ENCODE results near the gene NPNT.

NPNT gene

DNA sequence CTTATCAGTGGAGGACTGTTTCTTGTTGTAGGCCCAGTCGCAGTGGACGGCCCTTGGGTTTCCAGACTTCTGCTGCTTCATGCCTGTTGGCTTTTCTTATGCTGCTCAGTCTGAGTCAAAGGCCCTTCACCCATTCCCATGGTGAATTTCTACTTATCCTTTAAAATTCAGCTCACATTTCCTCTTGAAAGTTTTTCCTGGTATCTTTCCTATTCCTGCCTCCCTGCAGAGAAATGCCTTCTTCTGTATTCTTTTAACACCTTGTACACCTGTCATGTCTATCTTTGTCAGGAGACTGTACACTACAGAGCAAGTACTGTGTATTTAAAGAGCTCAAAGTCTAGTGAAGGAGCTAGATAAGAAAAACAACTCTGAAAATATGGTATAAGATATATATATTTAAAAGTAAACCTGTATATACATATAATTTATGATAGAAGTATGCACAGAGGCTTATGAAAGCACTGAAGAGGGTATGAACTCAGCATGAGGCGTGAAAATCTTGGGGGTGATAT is 22.0 kb downstream of the NPNT start:
- DNase-seq (ENCODE audit: low read depth, low spot score) = no peak

DNA sequence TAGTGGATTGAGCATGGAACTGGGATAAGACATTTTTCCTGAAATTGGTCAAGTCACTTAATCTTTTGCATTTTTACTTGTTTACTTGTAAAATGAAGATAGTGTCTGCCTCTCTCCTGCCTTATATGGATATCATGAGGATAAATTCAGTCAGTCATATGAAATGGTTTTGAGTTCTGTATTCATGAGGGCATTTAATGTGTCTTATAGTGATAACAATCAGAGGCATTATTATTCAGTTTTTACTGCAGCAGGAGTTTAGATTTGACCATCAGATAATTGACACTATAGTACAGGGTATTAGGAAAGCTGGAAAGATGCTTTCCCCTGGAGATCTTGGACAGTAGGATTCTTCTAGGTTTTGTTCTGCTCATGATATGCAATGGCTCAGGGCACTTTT is 26.0 kb downstream of the NPNT start:
- DNase-seq (ENCODE audit: low read depth, low spot score) = no peak

DNA sequence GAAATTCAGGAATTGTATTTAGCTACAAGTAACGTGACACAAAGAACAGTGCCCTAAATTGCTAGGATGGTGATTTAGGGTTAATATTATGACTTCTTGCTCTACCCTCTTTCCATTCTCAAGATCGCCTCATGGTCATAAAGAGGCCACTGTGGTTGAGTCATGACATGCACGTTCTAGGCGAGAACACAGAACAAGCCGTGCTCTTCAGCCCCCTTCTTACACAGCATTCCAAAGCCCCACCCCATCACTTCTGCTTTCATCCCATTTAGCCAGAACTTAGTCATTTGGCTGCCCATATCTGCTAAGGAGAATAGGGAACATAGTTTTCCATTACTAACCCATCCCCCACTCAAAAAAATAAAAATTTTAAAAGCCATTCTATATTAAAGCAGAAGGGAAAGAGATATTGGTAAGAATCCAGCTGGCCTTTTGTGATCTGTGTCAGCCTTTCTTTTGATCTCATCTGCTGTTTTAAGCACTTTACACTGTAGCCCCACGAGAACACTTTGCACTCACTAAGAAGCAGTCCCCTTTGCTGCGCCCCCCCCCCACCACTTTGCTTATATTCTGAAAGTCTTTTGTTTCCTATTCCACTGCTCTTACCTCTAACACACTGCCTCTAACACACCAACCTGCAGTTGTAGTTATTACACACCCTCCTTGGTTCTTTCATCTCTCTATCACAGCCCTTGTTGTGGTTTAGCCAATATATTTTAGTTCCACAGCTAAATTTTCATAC is 28.4 kb downstream of the NPNT start:
- DNase-seq (ENCODE audit: low read depth, low spot score) = no peak

DNA sequence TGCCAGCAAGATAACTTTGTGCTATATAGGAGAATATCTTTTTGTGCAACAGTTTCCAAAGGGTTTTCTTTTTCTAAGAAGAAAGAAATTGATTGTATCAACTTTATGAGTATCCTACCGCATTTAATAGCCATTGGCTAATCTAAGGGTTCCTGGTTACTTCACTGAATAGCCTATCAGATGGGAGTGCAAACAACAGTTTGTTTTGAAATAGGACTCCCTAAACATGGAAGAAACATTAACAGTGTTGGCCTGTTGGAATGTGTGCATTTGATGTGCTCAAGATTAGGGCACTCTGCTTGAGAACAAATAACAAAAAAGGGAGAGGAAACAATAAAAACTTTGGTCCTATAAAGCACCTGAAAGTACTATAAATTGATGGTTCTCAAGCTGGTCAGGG is 29.1 kb downstream of the NPNT start:
- DNase-seq (ENCODE audit: low read depth, low spot score) = no peak

DNA sequence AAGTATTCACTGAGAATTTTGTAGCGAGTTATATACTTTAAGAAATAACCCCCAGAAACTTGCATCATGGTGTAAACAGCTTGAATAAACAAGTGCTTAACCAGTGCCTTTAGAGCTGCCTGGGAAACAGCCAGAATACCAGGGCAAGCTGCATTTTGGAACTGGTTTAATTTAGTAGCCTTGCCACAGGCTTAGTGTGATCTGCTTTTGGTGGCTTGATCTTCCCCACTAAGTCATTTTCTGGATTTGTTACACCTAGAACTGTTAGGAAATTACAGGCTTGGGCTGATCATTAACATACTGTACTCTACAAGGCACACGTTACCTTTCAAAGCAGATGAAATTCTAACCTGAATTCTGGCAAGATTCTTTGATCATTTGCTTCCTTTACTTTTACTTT is 35.4 kb downstream of the NPNT start:
- no peak for DNase-seq (ENCODE audit: low read depth, low spot score)

DNA sequence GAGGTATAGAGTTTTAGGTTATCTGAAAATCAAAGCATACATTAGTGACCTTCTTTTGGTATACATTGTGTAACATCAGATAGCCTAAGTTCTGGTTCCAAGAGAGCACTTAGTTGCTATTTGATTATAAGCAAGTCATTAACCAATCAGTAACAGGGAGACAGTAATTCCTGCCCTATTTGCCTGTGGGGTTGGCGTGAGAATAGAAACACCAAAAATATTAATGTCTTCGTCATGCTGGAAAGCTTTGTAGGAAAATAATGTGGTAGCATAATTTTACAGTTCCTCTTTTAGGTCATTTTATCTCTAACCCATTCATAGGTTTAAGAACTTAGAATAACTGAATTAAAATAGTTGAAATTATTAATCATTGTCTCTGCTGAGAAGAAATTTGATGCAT is 37.8 kb downstream of the NPNT start:
- DNase-seq (ENCODE audit: low read depth, low spot score) = no peak

DNA sequence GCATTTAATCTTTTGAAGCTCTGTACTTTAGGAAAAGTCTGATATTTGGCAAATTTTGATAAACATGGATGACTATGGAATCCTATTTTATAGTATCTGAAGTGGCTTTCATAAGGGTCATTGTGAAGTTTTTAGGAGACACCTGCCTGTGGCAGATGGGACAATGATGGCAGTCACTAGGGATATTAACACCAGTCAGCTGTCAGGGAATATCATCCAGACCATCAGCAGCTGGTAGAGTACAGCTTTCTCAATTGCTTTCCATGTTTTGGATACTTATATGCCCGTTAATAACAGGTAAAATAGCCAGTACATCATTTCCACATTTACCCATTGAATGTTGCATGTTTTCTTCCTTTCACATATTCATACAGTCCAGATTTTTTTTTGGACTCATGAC is 39.1 kb downstream of the NPNT start:
- no peak for DNase-seq (ENCODE audit: low read depth, low spot score)

DNA sequence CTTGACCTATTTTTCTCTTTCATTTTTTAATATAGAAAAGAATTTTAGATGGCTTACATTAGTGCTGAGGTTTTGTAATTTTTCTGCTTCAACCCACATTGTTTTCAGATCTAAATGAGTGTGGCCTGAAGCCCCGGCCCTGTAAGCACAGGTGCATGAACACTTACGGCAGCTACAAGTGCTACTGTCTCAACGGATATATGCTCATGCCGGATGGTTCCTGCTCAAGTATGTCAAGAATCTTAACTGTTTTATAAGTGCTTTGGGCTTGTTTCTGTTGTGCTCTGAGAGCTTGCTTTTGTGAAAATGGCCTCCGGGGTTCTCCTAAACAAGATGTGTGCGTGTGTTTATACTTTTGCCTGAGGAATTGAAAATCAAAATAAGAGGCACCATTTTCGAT is 41.6 kb downstream of the NPNT start:
- DNase-seq (ENCODE audit: low read depth, low spot score) = no peak

DNA sequence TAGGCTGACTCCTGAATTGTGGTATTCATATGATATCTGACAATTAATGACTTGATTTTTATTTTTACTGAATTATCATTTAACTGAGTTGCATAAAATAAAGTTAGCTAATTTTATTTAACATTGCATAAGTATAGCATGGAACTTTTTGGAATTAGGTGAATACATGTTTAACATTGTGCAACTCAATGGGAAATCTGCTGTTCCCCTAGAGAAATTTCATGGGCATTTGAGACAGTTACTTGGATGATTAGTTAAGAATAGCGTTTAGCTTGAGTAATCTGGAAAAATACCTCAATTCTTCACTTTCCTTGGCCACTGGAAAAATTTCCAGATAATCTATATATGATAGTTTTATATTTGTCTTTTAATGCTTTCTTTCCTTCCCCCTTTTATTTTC is 42.5 kb downstream of the NPNT start:
- DNase-seq (ENCODE audit: low read depth, low spot score) = no peak

DNA sequence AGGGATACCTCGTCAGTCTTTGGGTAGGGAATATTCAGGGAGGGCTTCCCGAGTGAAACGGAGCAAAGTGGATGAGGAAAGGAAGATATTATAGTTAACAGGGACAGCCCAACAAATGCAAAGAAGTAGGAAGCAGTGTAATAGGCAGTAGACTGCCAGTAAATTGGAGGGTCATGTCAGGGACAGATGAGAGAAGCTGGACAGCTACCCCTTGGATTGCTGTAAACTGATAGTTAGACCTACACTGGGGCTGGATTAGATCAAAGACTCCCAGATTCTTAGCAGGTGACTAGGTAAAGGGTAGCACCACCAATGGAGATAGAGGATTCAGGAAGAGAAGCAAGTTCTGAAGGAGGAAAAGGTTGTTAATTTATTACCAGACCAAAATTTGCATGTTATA is 48.0 kb downstream of the NPNT start:
- no peak for DNase-seq (ENCODE audit: low read depth, low spot score)

DNA sequence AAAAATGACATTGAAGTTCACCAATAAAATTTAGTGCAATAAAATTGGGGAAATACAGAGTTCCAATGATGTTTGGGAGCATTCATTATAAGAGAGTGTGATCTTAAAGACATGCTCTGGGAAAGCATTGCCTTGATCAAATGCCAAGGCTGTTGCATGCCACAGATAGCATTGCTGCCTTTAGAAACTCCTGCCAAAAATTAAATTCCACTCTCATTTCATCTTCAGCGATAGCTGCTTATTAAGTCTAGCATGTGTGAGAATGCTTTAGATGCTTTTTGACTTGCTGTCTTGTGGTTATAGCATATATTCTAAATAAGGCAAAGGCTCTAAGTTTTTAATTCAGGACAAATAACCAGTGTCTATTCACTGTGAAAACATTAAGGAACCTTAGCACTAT is 49.3 kb downstream of the NPNT start:
- no peak for DNase-seq (ENCODE audit: low read depth, low spot score)

DNA sequence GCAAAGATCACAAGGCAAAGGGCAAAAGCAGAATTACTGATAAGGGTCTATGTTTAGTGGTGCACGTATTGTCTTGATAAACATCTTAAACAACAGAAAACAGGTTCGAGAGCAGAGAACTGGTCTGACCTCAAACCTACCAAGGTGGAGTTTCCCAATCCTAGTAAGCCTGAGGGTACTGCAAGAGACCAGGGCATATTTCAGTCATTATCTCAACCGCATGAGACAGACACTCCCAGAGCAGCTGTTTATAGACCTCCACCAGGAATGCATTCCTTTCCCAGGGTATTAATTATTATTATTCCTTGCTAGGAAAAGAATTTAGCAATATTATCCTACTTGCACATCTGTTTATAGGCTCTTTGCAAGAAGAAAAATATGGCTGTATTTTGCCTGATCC is 51.5 kb downstream of the NPNT start:
- DNase-seq (ENCODE audit: low read depth, low spot score) = no peak

DNA sequence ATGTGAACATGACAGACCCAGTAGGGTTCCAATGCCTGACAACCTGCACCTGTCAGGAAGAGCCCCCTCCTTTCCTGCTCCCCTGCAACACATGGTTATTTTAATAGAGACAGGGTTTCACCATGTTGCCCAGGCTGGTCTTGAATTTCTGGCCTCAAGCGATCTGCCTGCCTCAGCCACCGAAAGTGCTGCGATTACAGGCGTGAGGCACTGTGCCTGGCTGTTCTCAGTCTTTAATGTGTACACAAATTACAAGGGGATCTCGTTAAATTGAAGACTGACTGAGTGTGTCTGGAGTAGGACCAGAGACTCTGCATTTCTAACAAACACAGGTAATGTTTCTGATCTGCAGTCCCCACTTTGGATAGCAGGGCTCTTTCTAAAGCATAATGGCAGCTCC is 55.4 kb downstream of the NPNT start:
- DNase-seq (ENCODE audit: low read depth, low spot score) = no peak

DNA sequence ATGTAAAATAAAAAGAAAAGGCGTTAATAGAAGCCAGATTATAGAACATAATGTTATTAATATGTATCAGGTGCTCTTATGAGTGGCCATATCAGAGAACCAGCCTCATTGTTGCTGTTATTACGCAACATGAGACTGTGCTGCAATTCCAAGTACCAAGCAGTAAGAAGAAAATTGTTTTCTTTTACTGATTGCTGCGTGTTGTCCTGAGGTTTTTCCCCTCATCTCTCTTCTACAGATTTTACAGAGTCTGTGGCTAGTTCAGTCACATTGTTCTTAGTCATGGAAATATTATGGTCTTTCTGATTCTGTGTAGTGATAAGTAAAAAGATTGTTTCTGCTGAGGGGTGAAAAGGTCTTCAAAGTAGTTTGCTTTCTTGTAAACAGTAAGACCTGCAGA is 55.9 kb downstream of the NPNT start:
- no peak for DNase-seq (ENCODE audit: low read depth, low spot score)

DNA sequence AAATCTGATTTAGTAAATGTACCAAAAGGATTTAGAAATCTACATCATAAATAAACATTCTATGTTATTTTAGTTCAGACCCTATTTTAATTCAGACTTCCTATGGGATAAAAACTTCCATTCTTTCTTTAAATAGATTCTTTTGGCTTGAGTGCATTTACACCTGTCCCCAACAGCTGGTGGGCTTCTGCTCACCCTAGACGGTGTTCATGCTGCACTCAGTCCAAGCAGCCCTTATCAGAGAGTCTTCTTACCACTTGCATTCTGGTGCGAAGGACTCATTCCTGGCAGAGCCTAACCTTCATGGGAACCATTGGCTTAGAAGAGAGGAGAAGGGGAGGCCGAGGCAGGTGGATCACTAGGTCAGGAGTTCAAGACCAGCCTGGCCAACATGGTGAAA is 57.3 kb downstream of the NPNT start:
- no peak for DNase-seq (ENCODE audit: low read depth, low spot score)

DNA sequence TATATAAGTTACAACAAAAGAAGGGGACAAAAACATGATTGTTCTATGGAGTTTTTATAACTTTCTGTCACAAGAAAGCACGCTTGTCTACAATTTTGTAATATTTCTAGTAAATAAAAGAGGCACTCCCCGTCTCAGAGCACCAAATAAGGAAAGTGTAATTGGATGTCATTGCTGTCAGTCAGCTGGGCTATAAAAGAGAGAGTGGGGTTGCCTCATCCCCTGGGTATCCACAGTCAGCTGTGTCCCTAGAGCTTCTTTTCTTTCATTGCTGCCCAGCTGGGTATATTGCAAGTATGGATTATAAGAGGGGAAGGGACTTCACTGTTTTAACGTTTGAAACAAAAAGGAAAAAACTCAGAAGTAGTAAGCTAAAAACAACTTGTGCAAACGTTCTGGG is 61.3 kb downstream of the NPNT start:
- DNase-seq (ENCODE audit: low read depth, low spot score) = no peak

DNA sequence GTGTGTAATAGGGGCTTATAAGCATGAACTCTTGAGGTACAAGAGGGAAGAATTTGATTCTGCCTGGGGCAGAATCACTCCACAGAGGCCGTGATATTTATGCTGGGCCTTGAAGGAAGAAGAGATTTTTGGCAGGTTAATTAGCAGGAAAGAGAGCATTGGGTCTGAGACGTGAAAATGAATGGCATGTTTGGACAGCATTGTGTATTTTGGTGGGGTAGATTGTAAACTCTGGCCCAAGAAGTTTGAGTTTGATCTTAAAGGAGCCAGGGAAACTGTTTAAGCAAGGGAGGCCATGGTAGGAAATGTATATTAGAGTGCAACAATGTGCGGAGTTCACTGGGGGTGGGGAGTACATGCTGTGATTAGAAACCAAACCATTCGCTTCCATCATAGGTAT is 62.4 kb downstream of the NPNT start:
- no peak for DNase-seq (ENCODE audit: low read depth, low spot score)

DNA sequence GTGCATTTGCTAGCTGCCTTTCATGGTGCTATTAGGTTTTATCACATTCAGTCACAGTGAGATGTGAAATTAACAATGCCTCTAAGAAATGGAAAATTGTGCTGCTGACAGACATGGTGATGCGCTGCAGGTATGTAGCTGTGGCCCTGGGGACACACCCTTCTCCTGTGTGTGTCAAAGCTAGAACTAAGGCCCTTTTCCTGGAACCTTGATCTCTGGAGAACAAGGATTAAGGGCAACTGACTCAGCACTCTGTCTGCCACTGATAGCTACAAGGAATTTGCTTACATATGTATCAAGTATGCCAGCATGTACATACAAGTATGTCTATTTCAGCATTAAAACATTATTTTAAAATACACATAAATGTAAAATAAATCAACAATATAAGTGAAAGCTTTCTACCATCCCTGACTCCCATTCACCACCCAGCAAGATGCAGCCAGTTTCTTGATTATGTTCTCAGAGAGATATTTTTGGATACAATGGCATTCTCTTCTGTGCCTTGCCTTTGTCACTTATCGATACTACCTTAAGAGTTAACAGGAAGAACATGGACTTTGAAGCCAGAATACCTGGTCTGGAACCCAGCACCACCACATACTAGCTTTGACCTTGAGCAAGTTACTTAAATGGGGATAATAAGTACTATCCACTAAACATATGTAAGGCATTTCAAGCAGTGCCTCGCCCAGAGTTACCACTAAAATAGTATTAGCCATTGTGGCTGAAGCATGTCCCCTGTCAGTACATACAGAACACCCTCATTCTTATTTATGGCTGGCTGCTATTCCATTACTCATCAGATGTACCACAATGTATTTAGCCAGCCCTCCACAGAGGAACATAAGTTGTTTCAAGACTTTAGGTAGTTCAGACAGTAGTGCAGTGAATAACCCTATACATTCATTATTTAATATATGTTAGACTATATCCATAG is 68.5 kb downstream of the NPNT start:
- no peak for DNase-seq (ENCODE audit: low read depth, low spot score)

DNA sequence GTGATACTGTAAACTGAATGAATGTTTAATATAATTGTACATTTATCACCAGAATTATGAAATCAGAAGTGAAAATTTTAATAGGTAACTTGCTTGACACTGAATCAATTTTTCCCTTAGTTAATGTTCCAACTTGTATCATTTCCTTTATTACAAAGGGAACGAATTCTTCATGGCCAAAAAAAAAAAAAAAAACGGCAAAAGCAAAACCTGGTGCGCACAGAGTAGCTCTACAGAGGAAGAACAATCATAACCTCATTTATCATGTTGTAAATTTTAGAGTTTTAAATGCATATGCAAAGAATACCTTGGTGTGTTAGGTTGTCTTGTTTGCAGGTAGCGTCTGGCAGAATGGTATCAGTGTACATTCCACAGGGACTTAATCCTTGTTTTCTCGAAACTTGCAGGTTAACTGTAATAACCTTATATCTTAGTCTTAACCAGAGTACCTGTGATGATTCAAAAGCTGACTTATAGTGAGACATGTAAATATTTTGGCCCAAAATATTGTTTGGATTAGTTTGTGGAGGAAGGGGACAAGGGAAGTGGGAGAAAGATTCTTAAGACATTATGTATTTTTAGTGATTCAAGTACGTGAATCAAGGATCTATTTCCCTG is 70.0 kb downstream of the NPNT start:
- DNase-seq (ENCODE audit: low read depth, low spot score) = no peak

DNA sequence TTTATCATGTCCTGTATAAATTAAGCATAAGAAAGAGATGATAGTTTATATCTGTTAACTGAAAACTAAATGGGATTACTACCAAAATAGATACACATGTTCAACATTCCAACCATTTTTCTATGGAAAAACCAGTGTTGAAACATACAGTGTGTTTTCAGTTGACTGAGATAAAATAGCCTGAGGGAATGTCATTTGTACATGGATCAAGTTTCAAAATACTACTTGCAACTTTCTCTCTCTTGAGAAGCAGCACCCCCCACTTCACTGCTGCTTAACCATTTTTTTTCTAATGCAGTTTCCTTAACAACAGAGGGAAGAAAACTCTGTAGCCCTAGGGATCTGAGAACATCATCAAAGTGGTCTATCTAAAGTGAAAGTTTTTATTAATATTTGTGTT is 70.8 kb downstream of the NPNT start:
- no peak for DNase-seq (ENCODE audit: low read depth, low spot score)

DNA sequence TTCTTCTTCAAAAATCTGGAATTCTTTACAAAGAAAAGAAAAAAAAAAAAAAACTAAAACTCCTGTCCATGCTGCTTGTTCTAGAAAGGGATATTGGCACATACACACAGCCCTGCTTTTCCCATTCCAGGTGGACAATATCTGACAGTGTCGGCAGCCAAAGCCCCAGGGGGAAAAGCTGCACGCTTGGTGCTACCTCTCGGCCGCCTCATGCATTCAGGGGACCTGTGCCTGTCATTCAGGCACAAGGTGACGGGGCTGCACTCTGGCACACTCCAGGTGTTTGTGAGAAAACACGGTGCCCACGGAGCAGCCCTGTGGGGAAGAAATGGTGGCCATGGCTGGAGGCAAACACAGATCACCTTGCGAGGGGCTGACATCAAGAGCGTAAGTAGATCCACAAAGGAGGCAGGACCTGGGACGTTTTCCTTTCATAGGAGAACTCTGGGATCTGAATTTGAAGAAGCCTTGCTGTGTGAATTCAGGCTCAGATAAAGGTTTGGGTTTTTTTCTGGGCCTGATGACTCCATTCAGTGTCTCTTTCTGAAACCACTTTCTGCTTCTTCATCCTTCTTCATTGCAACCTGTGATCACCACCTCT is 71.9 kb downstream of the NPNT start:
- no peak for DNase-seq (ENCODE audit: low read depth, low spot score)

DNA sequence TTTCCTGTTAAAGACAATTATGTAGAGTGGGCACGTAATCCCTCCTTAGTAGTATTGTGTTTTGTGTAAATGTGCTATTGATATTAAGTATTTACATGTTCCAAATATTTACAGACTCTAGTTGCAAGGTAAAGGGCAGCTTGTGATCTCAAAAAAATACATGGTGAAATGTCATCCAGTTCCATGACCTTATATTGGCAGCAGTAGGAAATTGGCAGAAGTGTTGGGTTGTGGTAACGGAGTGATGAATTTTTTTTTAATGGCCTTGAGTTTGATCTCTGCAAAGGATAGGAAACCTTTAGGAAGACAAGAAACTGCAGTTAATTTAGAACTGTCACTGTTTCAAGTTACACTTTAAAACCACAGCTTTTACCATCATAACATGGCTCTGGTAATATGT is 74.3 kb downstream of the NPNT start:
- no peak for DNase-seq (ENCODE audit: low read depth, low spot score)

All from smooth muscle cell of the brain vasculature (primary cell).